Stomach (tissue), 9 donors: ENCODE measurements around the gene NRIP1. TPM values are rescaled to one million over a fixed set of nuclear protein-coding genes. Genes with fewer than 3 reads are reported as not detected.

Source experiments
- DNase-seq, 2 donors: peaks; one replicate each; pipeline versions ENCODE4 v3.0.0 to v3.0.0-alpha.2; 2013 to 2019
- H3K27ac ChIP-seq, 5 donors: fragments of 200-600 bp in 4 of 5; sonication (generic) in 4 of 5; one replicate each; pipeline ENCODE4 v1.5.1; 2013 to 2019; ENCODE audit warnings: mild to moderate bottlenecking in 1 of 5, moderate library complexity in 1 of 5
- H3K27me3 ChIP-seq, 3 donors: fragments of 200-600 bp; sonication (generic); one replicate each; pipeline ENCODE4 v1.5.1; 2017 to 2019; ENCODE audit warnings: mixed run types in 1 of 3
- H3K36me3 ChIP-seq, 4 donors: fragments of 200-600 bp; sonication (generic); 1 replicate in 3 of 4; 2 replicates in 1 of 4; pipeline ENCODE4 v1.5.1; 2016 to 2019
- H3K4me1 ChIP-seq, 4 donors: fragments of 200-600 bp; sonication (generic); one replicate each; pipeline ENCODE4 v1.5.1; 2016 to 2019
- H3K4me3 ChIP-seq, 4 donors: fragments of 200-600 bp; sonication (generic) in 3 of 4; one replicate each; pipeline ENCODE4 v1.5.1; 2016 to 2019; ENCODE audit warnings: mild to moderate bottlenecking in 1 of 4
- H3K9me3 ChIP-seq, 4 donors: fragments of 200-600 bp; sonication (generic); one replicate each; pipeline ENCODE4 v1.5.1; 2016 to 2019
- EP300 ChIP-seq: sonication (generic); formaldehyde crosslinking; IDR thresholded peaks from one replicate; pipeline ENCODE4 v1.6.1; 2017; ENCODE audit warnings: antibody characterized with exemption
- POLR2A ChIP-seq, 4 donors: fragments of 450-650 bp; IDR thresholded peaks; one replicate each; pipeline ENCODE4 v1.6.1; 2016; ENCODE audit warnings: antibody characterized with exemption in 4 of 4, control low read depth in 2 of 4, mild to moderate bottlenecking in 1 of 4, moderate library complexity in 1 of 4
- POLR2AphosphoS5 ChIP-seq, 3 donors: sonication (generic); formaldehyde crosslinking; IDR thresholded peaks; one replicate each; pipeline ENCODE4 v1.6.1; 2016; ENCODE audit warnings: antibody characterized with exemption in 3 of 3
- WGBS, 5 donors: extraction: QIAGEN DNeasy Blood & Tissue Kit in 3 of 5; methylation state at CpG; one replicate each; pipeline versions ENCODE4 v1.1.5 to v1.1.7; 2013 to 2018; 5-methylcytosine and 5-hydroxymethylcytosine counted together
- intact Hi-C: fragments of 100-400 bp; cut with DNase I; formaldehyde crosslinking; loops from one replicate; pipeline ENCODE4 v1.15.1; 2023; ENCODE audit warnings: low total_unique reads
- polyA plus RNA-seq, 3 donors: library from polyadenylated mRNA; stranded (reverse); fragments of 200-250 nt; gene quantifications; one replicate each; pipeline ENCODE4 v1.2.3, GENCODE V29; 2013
- total RNA-seq, 5 donors: library from RNA; depleted of rRNA; stranded (reverse); fragments of >200 nt; gene quantifications; one replicate each; pipeline versions ENCODE4 v1.1.0 to v1.2.3, GENCODE V29; 2014 to 2016
- TF ChIP-seq, protein P1 (sequence below), 7 experiments: fragments of 450-650 bp in 4 of 7; fragments of 200-600 bp in 3 of 7; sonication (generic) in 3 of 7; IDR thresholded peaks; one replicate each; pipeline ENCODE4 v1.5.1; 2016 to 2019; ENCODE audit warnings: antibody characterized with exemption in 7 of 7, control low read depth in 2 of 7, mild to moderate bottlenecking in 1 of 7
- donor health status: healthy with polysubstance abuse.
- donor health status: Bipolar disorder and iron deficiency.
- donor health status: healthy.

Gene NRIP1
- total and polyA plus RNA-seq, 8 donors: 3.7 to 60.4 (median 17.4) TPM

DNA sequence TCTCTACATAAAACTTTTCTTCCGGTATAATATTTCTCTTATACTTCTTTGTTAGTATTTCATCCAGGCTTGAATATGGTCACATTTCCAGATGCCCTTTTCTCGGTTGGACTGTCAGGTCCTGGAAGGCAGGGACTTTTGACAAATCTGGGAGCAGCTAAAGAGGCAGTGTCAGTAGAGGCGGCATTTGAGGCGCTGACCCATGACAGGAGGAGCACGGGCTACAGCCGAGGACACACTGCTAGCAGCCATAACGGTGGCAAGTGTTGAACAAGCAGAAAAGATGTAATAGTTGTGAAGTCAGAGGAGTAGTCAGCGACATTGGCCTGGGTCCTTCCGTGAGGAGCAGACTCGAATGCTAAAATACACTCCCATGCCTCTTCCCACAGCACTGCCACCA is 14.5 kb upstream of the NRIP1 start:
- H3K27me3 ChIP-seq: no peaks in the 10 kb centered on the region
- no peaks in the 10 kb centered on the region for H3K9me3 ChIP-seq
- no peak for DNase-seq
- WGBS, 5 donors: 85 to 95% (median 91%) methylated on average over 10 of the region's 10 CpGs
- H3K36me3 ChIP-seq: no peaks in the 10 kb centered on the region
- intact Hi-C loops: no loop called here
- no peaks in the 10 kb centered on the region for H3K4me1 ChIP-seq
- H3K27ac ChIP-seq: no peak overlapping the region
- H3K4me3 ChIP-seq: no peak overlapping the region
- TF ChIP-seq POLR2A (IDR thresholded peaks at IDR 0.05) (no peak), EP300 (no peak), POLR2AphosphoS5 (IDR thresholded peaks at IDR 0.05) (no peak)
- TF ChIP-seq, protein P1, sequence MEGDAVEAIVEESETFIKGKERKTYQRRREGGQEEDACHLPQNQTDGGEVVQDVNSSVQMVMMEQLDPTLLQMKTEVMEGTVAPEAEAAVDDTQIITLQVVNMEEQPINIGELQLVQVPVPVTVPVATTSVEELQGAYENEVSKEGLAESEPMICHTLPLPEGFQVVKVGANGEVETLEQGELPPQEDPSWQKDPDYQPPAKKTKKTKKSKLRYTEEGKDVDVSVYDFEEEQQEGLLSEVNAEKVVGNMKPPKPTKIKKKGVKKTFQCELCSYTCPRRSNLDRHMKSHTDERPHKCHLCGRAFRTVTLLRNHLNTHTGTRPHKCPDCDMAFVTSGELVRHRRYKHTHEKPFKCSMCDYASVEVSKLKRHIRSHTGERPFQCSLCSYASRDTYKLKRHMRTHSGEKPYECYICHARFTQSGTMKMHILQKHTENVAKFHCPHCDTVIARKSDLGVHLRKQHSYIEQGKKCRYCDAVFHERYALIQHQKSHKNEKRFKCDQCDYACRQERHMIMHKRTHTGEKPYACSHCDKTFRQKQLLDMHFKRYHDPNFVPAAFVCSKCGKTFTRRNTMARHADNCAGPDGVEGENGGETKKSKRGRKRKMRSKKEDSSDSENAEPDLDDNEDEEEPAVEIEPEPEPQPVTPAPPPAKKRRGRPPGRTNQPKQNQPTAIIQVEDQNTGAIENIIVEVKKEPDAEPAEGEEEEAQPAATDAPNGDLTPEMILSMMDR (IDR thresholded peaks at IDR 0.05): no peak

DNA sequence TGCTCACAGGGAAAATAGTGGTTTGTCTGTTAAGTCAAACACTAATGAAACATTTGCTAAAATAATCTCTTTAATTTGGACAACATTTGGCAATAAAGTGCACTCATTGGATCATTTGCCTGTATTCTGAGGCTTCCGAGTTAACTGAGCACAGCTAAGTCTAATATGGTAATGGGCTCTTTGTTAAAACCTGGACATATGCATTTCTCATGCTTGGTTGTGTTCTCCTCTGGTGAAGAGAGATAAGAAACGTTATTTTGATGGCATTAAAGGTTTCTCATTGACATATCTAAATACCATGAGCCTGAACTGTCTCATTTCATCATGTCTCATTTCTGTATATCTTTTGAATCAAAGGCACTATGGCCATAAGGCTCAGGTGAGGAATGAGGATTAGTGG is 13.4 kb upstream of the NRIP1 start:
- TF ChIP-seq, protein P1 (IDR thresholded peaks at IDR 0.05): no peak
- TF ChIP-seq POLR2A (IDR thresholded peaks at IDR 0.05): no peak
- no peak for TF ChIP-seq POLR2AphosphoS5 (IDR thresholded peaks at IDR 0.05)
- no peak for TF ChIP-seq EP300
- no peaks in the 10 kb centered on the region for H3K36me3 ChIP-seq
- no peaks in the 10 kb centered on the region for H3K4me1 ChIP-seq
- 53 to 63% (median 61%) methylated on average over 2 of the region's 2 CpGs for WGBS, 5 donors
- no peak overlapping the region for H3K27ac ChIP-seq
- H3K4me3 ChIP-seq: no peak overlapping the region
- intact Hi-C loops: no loop called here
- no peak for DNase-seq
- no peaks in the 10 kb centered on the region for H3K27me3 ChIP-seq
- no peaks in the 10 kb centered on the region for H3K9me3 ChIP-seq

DNA sequence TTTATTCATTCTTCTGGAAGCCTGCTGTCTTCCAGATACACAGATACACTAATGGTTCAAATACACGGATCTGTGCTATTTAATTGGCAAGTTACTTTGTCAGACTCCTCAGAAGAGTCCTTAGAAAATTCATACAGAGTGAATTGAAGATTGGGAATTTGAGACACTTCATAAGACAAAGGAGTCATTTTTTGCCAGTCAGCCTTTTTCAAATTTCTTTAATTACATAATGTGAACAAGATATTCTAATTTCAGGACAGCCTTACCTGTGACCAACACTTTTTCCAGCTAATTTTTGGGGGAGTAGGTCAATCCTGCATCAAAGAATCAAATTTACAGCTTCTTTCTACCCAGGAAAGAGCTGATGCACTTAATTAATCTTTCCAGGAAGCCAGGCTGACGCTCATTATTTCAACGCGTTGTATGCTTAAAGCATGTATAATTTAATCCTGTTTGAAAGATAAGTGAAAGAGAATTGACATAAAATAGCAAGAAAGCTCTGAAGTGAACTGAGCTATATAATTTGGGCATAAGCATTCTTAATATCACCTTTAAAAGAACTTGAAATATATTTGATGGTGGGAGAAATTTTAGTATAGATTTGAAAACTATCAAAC is 12.8 kb upstream of the NRIP1 start:
- no peak for DNase-seq
- Histone ChIP-seq H3K4me3 (no peak overlapping the region), H3K36me3 (no peaks in the 10 kb centered on the region), H3K9me3 (no peaks in the 10 kb centered on the region), H3K27me3 (no peaks in the 10 kb centered on the region), H3K27ac (no peak overlapping the region), H3K4me1 (no peaks in the 10 kb centered on the region)
- 51 to 68% (median 56%) methylated on average over 4 of the region's 4 CpGs for WGBS, 5 donors
- no peak for TF ChIP-seq POLR2A (IDR thresholded peaks at IDR 0.05)
- TF ChIP-seq, protein P1 (IDR thresholded peaks at IDR 0.05): no peak
- TF ChIP-seq EP300: no peak
- no peak for TF ChIP-seq POLR2AphosphoS5 (IDR thresholded peaks at IDR 0.05)
- intact Hi-C loops: no loop called here

DNA sequence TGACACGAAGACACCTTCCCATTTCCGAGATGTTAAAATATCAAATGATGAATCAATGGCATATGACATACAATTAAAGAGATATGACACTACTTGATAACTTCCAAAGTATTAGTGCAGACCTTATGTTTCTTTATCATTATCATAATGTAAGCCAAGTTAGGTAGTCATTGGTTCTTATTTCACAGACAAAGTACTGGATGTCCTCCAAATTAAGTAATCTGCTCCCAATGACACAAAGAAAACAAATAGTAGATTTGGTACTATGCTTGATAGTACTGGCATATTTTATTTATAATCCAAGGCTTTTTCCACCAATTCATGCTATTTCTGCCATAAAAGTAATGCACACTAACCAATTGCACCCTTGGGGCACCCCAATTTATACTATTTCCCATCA is 11.9 kb upstream of the NRIP1 start:
- no peak overlapping the region for H3K4me3 ChIP-seq
- intact Hi-C loops: no loop called here
- H3K27me3 ChIP-seq: no peaks in the 10 kb centered on the region
- TF ChIP-seq EP300 (no peak), POLR2A (IDR thresholded peaks at IDR 0.05) (no peak), POLR2AphosphoS5 (IDR thresholded peaks at IDR 0.05) (no peak)
- TF ChIP-seq, protein P1 (IDR thresholded peaks at IDR 0.05): no peak
- 81 to 92% (median 87%) methylated on average over 2 of the region's 2 CpGs for WGBS, 5 donors
- no peaks in the 10 kb centered on the region for H3K9me3 ChIP-seq
- no peak overlapping the region for H3K27ac ChIP-seq
- no peak for DNase-seq
- H3K36me3 ChIP-seq: no peaks in the 10 kb centered on the region
- H3K4me1 ChIP-seq: no peaks in the 10 kb centered on the region
